K562 (cell line): Measurements from ENCODE around the gene HES4. TPM values are rescaled to one million over a fixed set of nuclear protein-coding genes. Genes with fewer than 3 reads are reported as not detected.

ENCODE experiments used
- CBFB ChIP-seq: sonication (generic); formaldehyde crosslinking; IDR thresholded peaks from 2 replicates; pipeline ENCODE4 v1.4.0; 2020; ENCODE audit warnings: mild to moderate bottlenecking, missing genetic modification reagents
- E2F8 ChIP-seq: fragments of 450-650 bp; IDR thresholded peaks from 2 replicates; pipeline ENCODE4 v1.7.1; 2018; ENCODE audit warnings: mild to moderate bottlenecking, low read depth; ENCODE audit not compliant: partially characterized antibody
- KAT7 ChIP-seq: sonication (generic); formaldehyde crosslinking; IDR thresholded peaks from 2 replicates; pipeline ENCODE4 v1.8.0; 2022; ENCODE audit warnings: missing genetic modification reagents, mild to moderate bottlenecking, borderline replicate concordance
- NFE2 ChIP-seq: IDR thresholded peaks from 2 replicates; pipeline ENCODE4 v1.6.1; 2014; ENCODE audit warnings: antibody characterized with exemption, low read depth
- NR2C1 ChIP-seq, 2 experiments: fragments of 450-650 bp; IDR thresholded peaks; 2 replicates each; pipeline ENCODE4 v1.6.1; 2017; ENCODE audit warnings: mild to moderate bottlenecking in 2 of 2, antibody characterized with exemption in 1 of 2, inconsistent platforms in 1 of 2, missing compliant biosample characterization in 1 of 2, missing genetic modification characterization in 1 of 2
- RBM25 ChIP-seq: fragments of 200-400 bp; formaldehyde crosslinking; IDR thresholded peaks from 2 replicates; pipeline ENCODE4 v1.6.1; 2018; ENCODE audit warnings: low read length, low read depth, moderate library complexity; ENCODE audit not compliant: severe bottlenecking
- TAF9B ChIP-seq: fragments of 450-650 bp; IDR thresholded peaks from 2 replicates; pipeline ENCODE4 v1.6.1; 2018; ENCODE audit warnings: mild to moderate bottlenecking; ENCODE audit not compliant: partially characterized antibody
- TCF3 ChIP-seq: sonication (generic); formaldehyde crosslinking; IDR thresholded peaks from 2 replicates; pipeline ENCODE4 v1.4.0; 2020; ENCODE audit warnings: mild to moderate bottlenecking, missing genetic modification reagents
- TRIM25 ChIP-seq: fragments of 450-650 bp; IDR thresholded peaks from 2 replicates; pipeline ENCODE4 v1.7.0; 2016; ENCODE audit warnings: borderline replicate concordance
- ZEB2 ChIP-seq: fragments of 450-650 bp; IDR thresholded peaks from 2 replicates; pipeline ENCODE4 v1.6.1; 2016
- ZNF165 ChIP-seq: fragments of 250-450 bp; sonication (Bioruptor Pico); IDR thresholded peaks from 2 replicates; pipeline ENCODE4 v1.4.0; 2020; ENCODE audit warnings: borderline replicate concordance
- ZNF212 ChIP-seq: fragments of 450-650 bp; formaldehyde crosslinking; IDR thresholded peaks from 2 replicates; pipeline ENCODE4 v1.4.0; 2020; ENCODE audit warnings: mild to moderate bottlenecking
- ZNF253 ChIP-seq: fragments of 250-450 bp; sonication (Bioruptor Pico); conservative IDR thresholded peaks from 2 replicates; pipeline ENCODE4 v1.6.1; 2021; ENCODE audit warnings: mild to moderate bottlenecking
- ZNF274 ChIP-seq: IDR thresholded peaks from 2 replicates; pipeline ENCODE4 v1.6.1; 2011; ENCODE audit warnings: low read depth, mild to moderate bottlenecking, low read length, moderate library complexity, borderline replicate concordance
- ZNF444 ChIP-seq: fragments of 250-450 bp; sonication (Bioruptor Pico); IDR thresholded peaks from 2 replicates; pipeline ENCODE4 v1.4.0; 2020; ENCODE audit warnings: mild to moderate bottlenecking, moderate library complexity
- polyA plus RNA-seq, 8 experiments: library from polyadenylated mRNA; depleted of rRNA in 4 of 8; stranded (reverse) in 5 of 8; unstranded in 3 of 8; fragments of >200 nt; fragmentation: Nextera tagmentation in 2 of 8; fragmentation: Illumina TruSeq in 1 of 8; extraction: Ambion mirVana in 2 of 8; extraction: Trizol in 1 of 8; gene quantifications; 2 replicates each; pipeline versions ENCODE4 v1.2.1 to v1.2.3, GENCODE V29; 2011 to 2014; ENCODE audit warnings: inconsistent platforms in 1 of 8, missing spikeins in 1 of 8
- total RNA-seq, 7 experiments: library from RNA; depleted of rRNA in 6 of 7; stranded (reverse); fragments of >200 nt in 6 of 7; fragmentation: Illumina TruSeq in 2 of 7; extraction: Trizol in 2 of 7; gene quantifications; 2 replicates each; pipeline versions ENCODE4 v1.2.1 to v1.2.3, GENCODE V29; 2011 to 2021; ENCODE audit warnings: low replicate concordance in 1 of 7

The HES4 gene
- total and polyA plus RNA-seq, 9 of the 15 experiments (the other 6 are each of a cell fraction or from before 2014, with no cell fraction given) = 0.21 to 43.7 (median 5.3) TPM; not detected in 2

- TF ChIP-seq NR2C1 (IDR thresholded peaks at IDR 0.05) (no peak), NR2C1 (tag; IDR thresholded peaks at IDR 0.05) (peak; percentile 82), CBFB (0 out of 2 replicates have a peak, but pooled peaks have one; percentile 42), ZNF274 (no peak), TRIM25 (no peak), ZNF165 (no peak; the same call in 1 of the 2 replicates), TCF3 (CRISPR knock-in tag) (peak; percentile 66), E2F8 (peak; percentile 30), ZEB2 (peak; percentile 55; the same call in 1 of the 2 replicates), RBM25 (no peak), KAT7 (CRISPR knock-in tag) (no peak), TAF9B (no peak), ZNF253 (no peak), NFE2 (no peak), ZNF212 (no peak), ZNF444 (CRISPR knock-in tag) (no peak)
Measured at GRCh38 chr1:1004780-1005697, 5.1 kb upstream of the HES4 start (continued).
